H9 (cell line): ENCODE data around the gene TMEM108. TPM values are rescaled to one million over a fixed set of nuclear protein-coding genes. Genes with fewer than 3 reads are reported as not detected.

Experiments
- DNase-seq: peaks from one replicate; pipeline ENCODE4 v3.0.0-alpha.2; 2017
- H2AFZ ChIP-seq: one replicate; pipeline ENCODE4 v1.6.1; 2013; ENCODE audit warnings: mild to moderate bottlenecking, low read length, control low read depth, moderate library complexity
- H2AK5ac ChIP-seq: 2 replicates; pipeline ENCODE4 v1.6.1; 2013; ENCODE audit warnings: low read length, control low read depth, mixed read lengths; ENCODE audit not compliant: insufficient read length
- H2BK120ac ChIP-seq: one replicate; pipeline ENCODE4 v1.6.1; 2013; ENCODE audit warnings: low read depth, mild to moderate bottlenecking, low read length, control low read depth, inconsistent platforms; ENCODE audit not compliant: poor library complexity, severe bottlenecking
- H2BK12ac ChIP-seq: 2 replicates; pipeline ENCODE4 v1.6.1; 2013; ENCODE audit warnings: low read length, control low read depth, mixed read lengths, low read depth; ENCODE audit not compliant: insufficient read length
- H2BK15ac ChIP-seq: 2 replicates; pipeline ENCODE4 v1.6.1; 2013; ENCODE audit warnings: low read depth, low read length, control low read depth
- H2BK20ac ChIP-seq: one replicate; pipeline ENCODE4 v1.6.1; 2013; ENCODE audit warnings: low read depth, mild to moderate bottlenecking, low read length, control low read depth, inconsistent platforms; ENCODE audit not compliant: poor library complexity, severe bottlenecking
- H2BK5ac ChIP-seq: 2 replicates; pipeline ENCODE4 v1.6.1; 2013; ENCODE audit warnings: low read length, control low read depth, mixed read lengths; ENCODE audit not compliant: insufficient read length
- H3K14ac ChIP-seq: 2 replicates; pipeline ENCODE4 v1.6.1; 2013; ENCODE audit warnings: low read length, control low read depth; ENCODE audit not compliant: insufficient read depth
- H3K18ac ChIP-seq: 2 replicates; pipeline ENCODE4 v1.6.1; 2013; ENCODE audit warnings: low read depth, mild to moderate bottlenecking, mixed read lengths, low read length, control low read depth; ENCODE audit not compliant: insufficient read length
- H3K23ac ChIP-seq: 2 replicates; pipeline ENCODE4 v1.6.1; 2013; ENCODE audit warnings: low read length, control low read depth, mixed read lengths, low read depth; ENCODE audit not compliant: insufficient read length
- H3K23me2 ChIP-seq: 2 replicates; pipeline ENCODE4 v1.6.1; 2013; ENCODE audit warnings: low read depth, mild to moderate bottlenecking, mixed read lengths, low read length, control low read depth; ENCODE audit not compliant: insufficient read length, poor library complexity, severe bottlenecking
- H3K27ac ChIP-seq: 2 replicates; pipeline ENCODE4 v1.5.1; 2013; ENCODE audit warnings: low read length, control low read depth, mixed read lengths, low read depth; ENCODE audit not compliant: insufficient read length
- H3K27me3 ChIP-seq: 2 replicates; pipeline ENCODE4 v1.6.1; 2013; ENCODE audit warnings: low read length, control low read depth, inconsistent platforms; ENCODE audit not compliant: insufficient read depth
- H3K4ac ChIP-seq: 2 replicates; pipeline ENCODE4 v1.6.1; 2013; ENCODE audit warnings: low read depth, mild to moderate bottlenecking, control low read depth, inconsistent platforms, low read length, moderate library complexity
- H3K4me1 ChIP-seq: 2 replicates; pipeline ENCODE4 v1.6.1; 2013; ENCODE audit warnings: low read length, control low read depth, inconsistent platforms; ENCODE audit not compliant: insufficient read depth
- H3K4me2 ChIP-seq: 2 replicates; pipeline ENCODE4 v1.6.1; 2013; ENCODE audit warnings: low read length, control low read depth, mixed read lengths; ENCODE audit not compliant: insufficient read length, insufficient read depth
- H3K56ac ChIP-seq: 2 replicates; pipeline ENCODE4 v1.6.1; 2013; ENCODE audit warnings: low read depth, mild to moderate bottlenecking, mixed read lengths, low read length, control low read depth; ENCODE audit not compliant: insufficient read length
- H3K79me1 ChIP-seq: 2 replicates; pipeline ENCODE4 v1.6.1; 2013; ENCODE audit warnings: low read depth, mild to moderate bottlenecking, moderate library complexity, low read length, control low read depth, inconsistent platforms; ENCODE audit not compliant: insufficient read depth, poor library complexity, severe bottlenecking
- H3K79me2 ChIP-seq: 2 replicates; pipeline ENCODE4 v1.6.1; 2013; ENCODE audit warnings: low read length, control low read depth, inconsistent platforms; ENCODE audit not compliant: insufficient read depth
- H3K9ac ChIP-seq: 2 replicates; pipeline ENCODE4 v1.6.1; 2013; ENCODE audit warnings: low read length, control low read depth, mixed read lengths; ENCODE audit not compliant: insufficient read length; ENCODE audit errors: extremely low read depth
- H3K9me3 ChIP-seq: one replicate; pipeline ENCODE4 v1.6.1; 2013; ENCODE audit warnings: low read depth, low read length, inconsistent platforms; ENCODE audit not compliant: control insufficient read depth
- H3T11ph ChIP-seq: one replicate; pipeline ENCODE4 v1.6.1; 2013; ENCODE audit warnings: mild to moderate bottlenecking, low read length, control low read depth, inconsistent platforms
- H4K20me1 ChIP-seq: one replicate; pipeline ENCODE4 v1.6.1; 2013; ENCODE audit not compliant: control insufficient read depth, insufficient read length, insufficient read depth
- H4K5ac ChIP-seq: 2 replicates; pipeline ENCODE4 v1.6.1; 2013; ENCODE audit warnings: low read depth, mild to moderate bottlenecking, mixed read lengths, low read length, control low read depth; ENCODE audit not compliant: insufficient read length
- H4K8ac ChIP-seq: replicated peaks from 2 replicates; pipeline ENCODE4 v1.6.1; 2013; ENCODE audit warnings: low read length, control low read depth, mixed read lengths, low read depth; ENCODE audit not compliant: insufficient read length
- H4K91ac ChIP-seq: 2 replicates; pipeline ENCODE4 v1.6.1; 2013; ENCODE audit warnings: low read depth, mild to moderate bottlenecking, moderate library complexity, mixed read lengths, low read length, control low read depth; ENCODE audit not compliant: insufficient read length
- H3K27ac Mint-ChIP-seq, 3 experiments: 2 replicates in 2 of 3; 3 replicates in 1 of 3; pipeline ENCODE4 v1.8.0; 2020 to 2021; ENCODE audit warnings: mixed read lengths in 3 of 3, mild to moderate bottlenecking in 1 of 3, moderate library complexity in 1 of 3
- H3K27me3 Mint-ChIP-seq: 2 replicates; pipeline ENCODE4 v1.8.0; 2021; ENCODE audit warnings: low read depth, mild to moderate bottlenecking, moderate library complexity, mixed read lengths
- H3K36me3 Mint-ChIP-seq, 3 experiments: 2 replicates in 2 of 3; 3 replicates in 1 of 3; pipeline ENCODE4 v1.8.0; 2020 to 2021; ENCODE audit warnings: low read depth in 3 of 3, mixed read lengths in 3 of 3; ENCODE audit not compliant: insufficient read depth in 1 of 3
- H3K4me1 Mint-ChIP-seq, 2 experiments: 2 replicates each; pipeline ENCODE4 v1.8.0; 2020; ENCODE audit warnings: mixed read lengths in 2 of 2
- H3K4me3 Mint-ChIP-seq, 2 experiments: 2 replicates in 1 of 2; 3 replicates in 1 of 2; pipeline ENCODE4 v1.8.0; 2020 to 2021; ENCODE audit warnings: mild to moderate bottlenecking in 2 of 2, mixed read lengths in 2 of 2, moderate library complexity in 1 of 2
- H3K9me3 Mint-ChIP-seq, 2 experiments: 2 replicates in 1 of 2; 3 replicates in 1 of 2; pipeline ENCODE4 v1.8.0; 2020; ENCODE audit warnings: mild to moderate bottlenecking in 2 of 2, mixed read lengths in 2 of 2, moderate library complexity in 1 of 2
- WGBS: extraction: QIAGEN DNeasy Blood & Tissue Kit; methylation state at CpG from one replicate; pipeline ENCODE4 v1.1.7; 2013; ENCODE audit warnings: missing lambda C conversion rate, low lambda C conversion rate, mixed read lengths; ENCODE audit not compliant: insufficient read length; ENCODE audit errors: extremely low coverage; 5-methylcytosine and 5-hydroxymethylcytosine counted together
- total RNA-seq: library from RNA; stranded (reverse); gene quantifications from 2 replicates; pipeline ENCODE4 v1.2.1, GENCODE V29; 2021
- TF ChIP-seq, protein P1 (sequence below): fragments of 200-600 bp; sonication (generic); conservative IDR thresholded peaks from 3 replicates; pipeline ENCODE4 v1.8.0; 2021; ENCODE audit warnings: antibody characterized with exemption, mild to moderate bottlenecking

The TMEM108 gene
- total RNA-seq, 1 experiment from 2014 or later: 5.0 TPM

- Mint-ChIP-seq H3K27ac (no peak overlapping the region), H3K36me3 (peaks cover 7 to 9% (median 8%) of the 10 kb centered on the region in 3 experiments), H3K9me3 (peaks cover 8 to 16% of the 10 kb centered on the region in 2 experiments), H3K4me1 (no peaks in the 10 kb centered on the region), H3K4me3 (no peak overlapping the region), H3K27me3 (peaks cover 2% of the 10 kb centered on the region)
- no peaks in the 10 kb centered on the region for H4K20me1 ChIP-seq
- no peaks in the 10 kb centered on the region for H3K79me2 ChIP-seq
- WGBS: no CpG with 5 or more reads among the region's 1 CpG
- H2BK5ac ChIP-seq: no peak overlapping the region
- H3K27me3 ChIP-seq: no peaks in the 10 kb centered on the region
- no peak overlapping the region for H2BK20ac ChIP-seq
- H3K79me1 ChIP-seq: no peaks in the 10 kb centered on the region
- H3T11ph ChIP-seq: no peak overlapping the region
- H3K27ac ChIP-seq: no peak overlapping the region
- TF ChIP-seq, protein P1, sequence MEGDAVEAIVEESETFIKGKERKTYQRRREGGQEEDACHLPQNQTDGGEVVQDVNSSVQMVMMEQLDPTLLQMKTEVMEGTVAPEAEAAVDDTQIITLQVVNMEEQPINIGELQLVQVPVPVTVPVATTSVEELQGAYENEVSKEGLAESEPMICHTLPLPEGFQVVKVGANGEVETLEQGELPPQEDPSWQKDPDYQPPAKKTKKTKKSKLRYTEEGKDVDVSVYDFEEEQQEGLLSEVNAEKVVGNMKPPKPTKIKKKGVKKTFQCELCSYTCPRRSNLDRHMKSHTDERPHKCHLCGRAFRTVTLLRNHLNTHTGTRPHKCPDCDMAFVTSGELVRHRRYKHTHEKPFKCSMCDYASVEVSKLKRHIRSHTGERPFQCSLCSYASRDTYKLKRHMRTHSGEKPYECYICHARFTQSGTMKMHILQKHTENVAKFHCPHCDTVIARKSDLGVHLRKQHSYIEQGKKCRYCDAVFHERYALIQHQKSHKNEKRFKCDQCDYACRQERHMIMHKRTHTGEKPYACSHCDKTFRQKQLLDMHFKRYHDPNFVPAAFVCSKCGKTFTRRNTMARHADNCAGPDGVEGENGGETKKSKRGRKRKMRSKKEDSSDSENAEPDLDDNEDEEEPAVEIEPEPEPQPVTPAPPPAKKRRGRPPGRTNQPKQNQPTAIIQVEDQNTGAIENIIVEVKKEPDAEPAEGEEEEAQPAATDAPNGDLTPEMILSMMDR: no peak
- no peak overlapping the region for H4K91ac ChIP-seq
- H3K14ac ChIP-seq: no peak overlapping the region
- H3K4me2 ChIP-seq: no peak overlapping the region
- H2BK12ac ChIP-seq: no peak overlapping the region
- no peak overlapping the region for H2AFZ ChIP-seq
- no peak overlapping the region for H2BK15ac ChIP-seq
- H3K23ac ChIP-seq: no peak overlapping the region
- H3K18ac ChIP-seq: no peak overlapping the region
- H3K56ac ChIP-seq: no peak overlapping the region
- H3K4me1 ChIP-seq: no peaks in the 10 kb centered on the region
- no peaks in the 10 kb centered on the region for H3K23me2 ChIP-seq
- no peak for DNase-seq
- no peak overlapping the region for H4K5ac ChIP-seq
- no peak overlapping the region for H3K4ac ChIP-seq
- H3K9ac ChIP-seq: no peak overlapping the region
- no peak overlapping the region for H2BK120ac ChIP-seq
- H3K9me3 ChIP-seq: no peaks in the 10 kb centered on the region
- H4K8ac ChIP-seq: no peak overlapping the region
- no peak overlapping the region for H2AK5ac ChIP-seq
These were observed 21.3 kb upstream of the TMEM108 start for GRCh38 chr3:133016838-133017309.
